Activated CD8-positive, alpha-beta memory T cell treated with anti-CD3 and anti-CD28 coated beads for 24 hours (primary cell): Measurements from ENCODE around the gene SLX9.

ENCODE experiments used
- DNase-seq: peaks from one replicate; pipeline ENCODE4 v3.0.0-alpha.2; 2020

SLX9 gene

GRCh38 chr21:44931501-44932407, 8.1 kb upstream of the SLX9 start:
- peak; percentile 71 for DNase-seq

GRCh38 chr21:44932408-44933181, 7.2 kb upstream of the SLX9 start:
- peak; percentile 92 for DNase-seq

- DNase-seq, result no peak
Observed at GRCh38 chr21:44933199-44933917, 6.5 kb upstream of the SLX9 start.

GRCh38 chr21:44933918-44934260, 5.9 kb upstream of the SLX9 start:
- no peak for DNase-seq

- DNase-seq, result no peak
Observed at GRCh38 chr21:44934276-44934675, 5.6 kb upstream of the SLX9 start.

GRCh38 chr21:44934797-44935532, 4.9 kb upstream of the SLX9 start:
- DNase-seq, result no peak

- DNase-seq, result no peak
Observed at GRCh38 chr21:44935533-44935927, 4.3 kb upstream of the SLX9 start.

- DNase-seq, result no peak
Observed at GRCh38 chr21:44938772-44939531, 877 bp upstream of the SLX9 start.

GRCh38 chr21:44940116-44940631, 345 bp downstream of the SLX9 start:
- no peak for DNase-seq

GRCh38 chr21:44941567-44941966, 1.7 kb downstream of the SLX9 start:
- no peak for DNase-seq

- DNase-seq, result no peak
Observed at GRCh38 chr21:44942566-44942965, 2.7 kb downstream of the SLX9 start.

- no peak for DNase-seq
Observed at GRCh38 chr21:44943005-44943685, 3.3 kb downstream of the SLX9 start.

- DNase-seq, result no peak
Observed at GRCh38 chr21:44943686-44944550, 4.1 kb downstream of the SLX9 start.

GRCh38 chr21:44944596-44944995, 4.8 kb downstream of the SLX9 start:
- DNase-seq, result no peak

- DNase-seq, result no peak
Observed at GRCh38 chr21:44946254-44947041, 6.6 kb downstream of the SLX9 start.

GRCh38 chr21:44947111-44947929, 7.5 kb downstream of the SLX9 start:
- no peak for DNase-seq

GRCh38 chr21:44947930-44948331, 8.1 kb downstream of the SLX9 start:
- no peak for DNase-seq

- DNase-seq, result no peak
Observed at GRCh38 chr21:44948426-44949120, 8.7 kb downstream of the SLX9 start.
